Cardiac muscle cell (in vitro differentiated cells and primary cell): ENCODE measurements around the gene DGKD. TPM values are rescaled to one million over a fixed set of nuclear protein-coding genes. Genes with fewer than 3 reads are reported as not detected.
A peak's percentile ranks its signal among the peaks of the same experiment; 100 is the strongest.

Source experiments
- DNase-seq, 2 donors: peaks; one replicate each; pipeline versions ENCODE4 v3.0.0 to v3.0.0-alpha.2; 2010 to 2017; ENCODE audit warnings: low read depth in 1 of 2, low spot score in 1 of 2
- H3K27ac ChIP-seq: fragments of 200-600 bp; sonication (generic); 2 replicates; pipeline ENCODE4 v1.5.1; 2016
- H3K27me3 ChIP-seq: fragments of 200-600 bp; sonication (generic); 2 replicates; pipeline ENCODE4 v1.6.0; 2016; ENCODE audit warnings: control low read depth
- H3K36me3 ChIP-seq: fragments of 200-600 bp; sonication (generic); 2 replicates; pipeline ENCODE4 v1.5.1; 2016; ENCODE audit warnings: control low read depth
- H3K4me1 ChIP-seq: fragments of 200-600 bp; sonication (generic); 2 replicates; pipeline ENCODE4 v1.8.1; 2017; ENCODE audit warnings: low read depth, mild to moderate bottlenecking, mixed run types
- H3K4me3 ChIP-seq: fragments of 200-600 bp; sonication (generic); 2 replicates; pipeline ENCODE4 v1.5.1; 2016; ENCODE audit warnings: mild to moderate bottlenecking
- H3K9me3 ChIP-seq: fragments of 200-600 bp; sonication (generic); 2 replicates; pipeline ENCODE4 v1.5.1; 2017; ENCODE audit warnings: low read depth, mild to moderate bottlenecking, control low read depth
- CTCF ChIP-seq: IDR thresholded peaks from 2 replicates; pipeline ENCODE4 v1.5.1; 2012; ENCODE audit warnings: low read depth, mild to moderate bottlenecking, low read length
- polyA plus RNA-seq: library from polyadenylated mRNA; unstranded; fragments of >200 nt; fragmentation: Nextera tagmentation; extraction: Ambion mirVana; gene quantifications from 2 replicates; pipeline ENCODE4 v1.2.1, GENCODE V29; 2016
- total RNA-seq: library from RNA; depleted of rRNA; stranded (reverse); fragments of >200 nt; gene quantifications from 2 replicates; pipeline ENCODE4 v1.2.3, GENCODE V29; 2016

Gene DGKD
- total and polyA plus RNA-seq, 2 experiments from 2014 or later = 21.0 to 40.0 TPM

DNA sequence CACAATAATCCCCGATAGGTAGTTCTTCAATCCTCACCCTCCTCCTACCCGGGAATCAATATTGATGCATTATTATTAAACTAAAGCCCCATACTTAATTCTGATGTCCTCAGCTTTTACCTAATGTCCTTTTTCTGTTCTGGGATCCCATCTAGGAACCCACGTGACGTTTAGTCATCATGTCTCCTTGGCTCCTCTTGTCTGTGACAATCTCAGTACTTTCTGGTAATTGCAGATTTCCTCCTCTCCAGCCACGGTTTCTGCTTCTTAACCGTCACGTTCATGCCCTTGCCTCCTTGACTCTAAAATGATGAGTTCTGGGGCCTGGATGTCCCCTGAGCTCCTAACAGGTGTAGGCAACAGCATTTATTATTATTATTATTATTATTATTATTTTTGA lies 2.9 kb upstream of the DGKD start:
- H3K27me3 ChIP-seq = peaks cover 2% of the 10 kb centered on the region
- TF ChIP-seq CTCF = no peak
- no peak overlapping the region for H3K4me3 ChIP-seq
- no peak for DNase-seq
- no peaks in the 10 kb centered on the region for H3K36me3 ChIP-seq
- H3K9me3 ChIP-seq = no peaks in the 10 kb centered on the region
- peaks cover 15% of the 10 kb centered on the region for H3K4me1 ChIP-seq
- H3K27ac ChIP-seq = no peak overlapping the region

DNA sequence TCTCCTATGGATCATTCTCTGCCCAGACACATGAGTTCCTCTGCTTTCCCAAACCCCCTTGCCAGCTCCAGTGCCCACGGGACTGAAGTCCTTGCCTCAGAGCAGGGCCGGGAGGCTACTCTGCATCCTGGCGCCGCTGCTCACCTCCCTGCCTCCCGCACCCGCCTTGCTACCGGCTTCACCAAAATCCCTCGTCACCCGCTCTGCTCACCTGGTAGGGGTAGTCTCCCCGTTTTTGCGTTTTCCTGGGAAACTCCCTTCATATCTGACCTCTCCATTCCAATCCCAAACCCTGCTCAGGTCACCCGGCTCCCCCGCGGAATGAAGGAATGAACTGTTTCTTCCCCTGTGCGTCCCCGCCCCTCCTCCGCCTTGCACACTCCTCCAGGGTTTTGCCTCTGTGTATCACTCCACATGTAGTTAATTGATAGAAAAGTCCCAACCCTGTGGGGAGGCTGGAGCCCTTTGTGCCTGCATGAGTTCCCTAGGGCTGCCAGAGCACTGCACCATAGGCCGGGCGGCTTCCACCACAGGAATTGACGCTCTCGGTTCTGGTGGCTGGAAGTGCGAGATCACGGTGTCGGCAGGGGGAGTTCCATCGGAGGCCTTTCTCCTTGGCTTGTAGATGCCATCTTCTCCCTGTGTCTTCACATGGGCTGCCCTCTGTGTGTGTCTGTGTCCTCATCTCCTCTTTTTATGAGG lies 2.0 kb upstream of the DGKD start:
- no peak for TF ChIP-seq CTCF

DNA sequence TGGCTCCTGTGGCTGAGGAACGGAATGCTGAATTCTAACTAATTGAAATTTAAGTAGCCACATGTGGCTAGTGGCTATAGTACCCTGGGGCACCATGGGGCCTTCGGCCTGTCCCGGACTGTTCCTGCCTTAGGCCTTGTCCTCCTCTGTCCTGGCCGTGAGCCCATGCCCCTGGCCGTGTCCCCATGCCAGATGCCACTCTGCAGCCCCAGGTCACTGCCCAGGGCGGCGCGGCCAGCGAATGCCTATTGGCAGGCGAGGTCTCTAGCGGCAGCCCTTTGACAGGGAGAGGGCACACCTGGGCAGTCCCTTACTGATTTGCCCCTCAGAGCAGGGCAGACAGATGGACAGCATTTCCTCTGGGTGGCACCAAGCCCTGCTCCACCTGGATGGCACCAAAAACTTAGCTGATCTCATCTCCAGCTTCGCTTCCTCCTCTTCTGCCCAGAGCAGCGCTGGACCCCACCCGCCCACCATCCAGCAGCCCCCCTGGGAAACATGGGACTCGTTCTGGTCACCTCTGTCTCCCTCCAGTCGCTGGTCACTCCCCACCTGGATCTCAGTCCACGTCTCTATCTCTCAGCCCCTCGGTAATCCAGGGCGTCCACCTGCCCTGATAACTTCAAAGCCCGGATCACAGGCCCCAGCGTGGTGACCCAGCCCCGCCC lies 1.1 kb upstream of the DGKD start:
- peaks cover 18% of the 10 kb centered on the region for H3K4me1 ChIP-seq
- H3K4me3 ChIP-seq = peak overlapping the region; percentile 54
- no peak for DNase-seq
- TF ChIP-seq CTCF = no peak
- H3K27ac ChIP-seq = peak overlapping the region; percentile 53
- H3K9me3 ChIP-seq = no peaks in the 10 kb centered on the region
- H3K36me3 ChIP-seq = no peaks in the 10 kb centered on the region
- H3K27me3 ChIP-seq = peaks cover 2% of the 10 kb centered on the region

More for the DNA sequence above, 2.0 kb upstream of the DGKD start:
- peaks cover 2% of the 10 kb centered on the region for H3K27me3 ChIP-seq
- H3K4me3 ChIP-seq = no peak overlapping the region
- no peaks in the 10 kb centered on the region for H3K36me3 ChIP-seq
- H3K4me1 ChIP-seq = peaks cover 18% of the 10 kb centered on the region
- no peak overlapping the region for H3K27ac ChIP-seq
- DNase-seq = no peak
- no peaks in the 10 kb centered on the region for H3K9me3 ChIP-seq

DNA sequence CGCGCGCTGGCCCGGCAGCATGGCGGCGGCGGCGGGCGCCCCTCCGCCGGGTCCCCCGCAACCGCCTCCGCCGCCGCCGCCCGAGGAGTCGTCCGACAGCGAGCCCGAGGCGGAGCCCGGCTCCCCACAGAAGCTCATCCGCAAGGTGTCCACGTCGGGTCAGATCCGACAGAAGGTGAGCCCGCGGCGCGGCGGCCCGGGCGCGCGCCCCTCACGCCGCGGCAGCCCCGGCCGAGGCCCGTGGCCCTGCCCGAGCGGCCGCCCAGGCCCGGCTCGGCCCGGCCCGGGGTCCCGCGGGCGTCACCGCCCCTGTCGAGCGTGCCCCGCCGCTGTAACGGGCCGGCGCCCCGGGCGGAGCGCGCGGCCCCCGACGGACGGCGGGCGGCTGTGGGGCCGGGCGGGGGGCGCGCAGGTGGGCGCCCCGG lies 218 bp downstream of the DGKD start:
- peaks cover 2% of the 10 kb centered on the region for H3K27me3 ChIP-seq
- TF ChIP-seq CTCF = no peak
- no peak for DNase-seq
- H3K27ac ChIP-seq = no peak overlapping the region
- H3K9me3 ChIP-seq = no peaks in the 10 kb centered on the region
- peak overlapping the region; percentile 90 for H3K4me3 ChIP-seq
- no peaks in the 10 kb centered on the region for H3K36me3 ChIP-seq
- H3K4me1 ChIP-seq = peaks cover 18% of the 10 kb centered on the region

DNA sequence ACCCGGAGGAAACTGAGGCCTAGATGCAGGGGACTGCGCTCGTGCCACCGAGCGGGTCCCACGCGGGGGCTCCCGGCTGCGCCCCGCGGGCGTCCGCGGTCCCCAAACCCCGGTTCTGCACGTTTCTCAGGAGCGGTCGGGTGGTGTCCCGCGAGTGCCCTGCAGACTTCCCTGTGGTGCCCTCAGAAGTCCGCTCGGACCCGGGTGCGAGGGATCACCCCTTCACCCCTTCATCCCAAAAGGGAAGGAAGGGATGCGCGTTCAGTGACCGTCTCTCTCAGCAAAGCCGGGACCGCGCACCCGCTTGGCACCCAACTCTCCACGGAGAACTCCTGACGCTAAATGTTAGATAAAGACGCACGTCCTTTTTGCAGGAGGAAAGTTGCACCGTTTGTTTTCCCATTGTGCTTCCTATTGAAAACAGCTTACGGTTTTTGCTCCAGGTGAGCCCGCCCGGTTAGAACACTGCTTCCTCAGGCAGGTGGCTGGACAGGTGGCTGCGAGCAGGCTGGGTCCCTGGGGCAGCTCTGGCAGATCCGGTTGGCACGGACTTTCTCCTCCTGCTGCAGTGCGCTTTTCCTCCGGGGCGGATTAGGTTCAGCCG lies 779 bp downstream of the DGKD start:
- DNase-seq = peak in 1 of 2 donors; percentile 30
- H3K27me3 ChIP-seq = peaks cover 2% of the 10 kb centered on the region
- H3K36me3 ChIP-seq = no peaks in the 10 kb centered on the region
- peak overlapping the region; percentile 90 for H3K4me3 ChIP-seq
- no peak overlapping the region for H3K27ac ChIP-seq
- H3K4me1 ChIP-seq = peaks cover 18% of the 10 kb centered on the region
- no peaks in the 10 kb centered on the region for H3K9me3 ChIP-seq
- TF ChIP-seq CTCF = no peak
